ENCODE data around the gene GTF2A1L. TPM values are rescaled to one million over a fixed set of nuclear protein-coding genes. Genes with fewer than 3 reads are reported as not detected.

GTF2A1L gene
- total and polyA plus RNA-seq, 10 of the 15 experiments (the other 5 are each of a cell fraction or from before 2014, with no cell fraction given), result not detected

DNA sequence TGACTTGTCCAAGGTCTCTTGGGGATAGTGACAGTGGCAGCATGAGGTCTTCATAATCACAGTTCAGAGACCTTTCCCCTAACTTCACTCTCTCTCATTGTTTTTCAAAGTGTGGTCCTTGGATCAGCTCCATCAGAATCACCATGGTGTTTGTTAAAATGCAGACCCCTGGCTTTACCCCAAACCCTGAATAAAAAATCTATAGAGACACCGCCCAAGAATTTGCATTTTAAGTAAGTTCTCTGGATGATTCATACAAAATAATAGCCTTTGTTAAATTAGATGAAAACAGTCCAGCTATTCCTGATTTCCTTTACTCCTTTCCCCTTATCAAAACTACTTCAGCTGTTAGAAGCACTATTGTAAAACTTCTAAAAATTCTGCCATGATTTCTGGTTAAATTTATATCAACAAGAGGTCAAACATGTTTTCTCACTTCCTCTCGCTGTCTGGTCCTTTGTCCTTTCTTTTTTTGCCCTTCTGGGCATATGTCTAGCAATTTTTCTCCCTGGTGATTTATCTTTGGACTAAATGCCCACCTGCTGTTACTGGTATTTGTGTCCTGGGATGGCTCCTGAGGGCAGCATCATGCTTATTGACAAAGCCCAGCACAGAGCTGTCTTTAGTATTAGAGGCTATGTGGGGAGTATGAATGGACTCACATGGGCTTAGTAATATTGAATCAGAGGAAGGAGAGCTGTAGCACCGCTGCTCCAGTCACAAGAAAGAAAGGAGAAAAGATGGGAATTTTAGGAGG lies 74.5 kb downstream of the GTF2A1L start:
- FAIRE-seq (no peak), ATAC-seq (no peak), DNase-seq (ENCODE audit: low read depth, low spot score) (no peak)
- RAD21 ChIA-PET (ENCODE audit: unreplicated experiment), result no interaction called here
- 0% methylated on average over 3 of the region's 3 CpGs for WGBS (ENCODE audit: insufficient coverage, insufficient replicate concordance, low lambda C conversion rate, missing lambda C conversion rate)
- intact Hi-C loops (cut with micrococcal nuclease; ENCODE audit: unreplicated experiment) (no loop called here), in situ Hi-C loops (cut with MboI) (no loop called here)
- CTCF ChIA-PET, result no interaction called here
- Histone ChIP-seq H3K4me1 (ENCODE audit: control insufficient read depth, insufficient read depth, low read length) (no peaks in the 10 kb centered on the region), H3K27me3 (replicated peaks in 1 of 2; ENCODE audit: control insufficient read depth in 2 of 2, insufficient read depth in 2 of 2, low read length in 1 of 2) (no peaks in the 10 kb centered on the region; a peak in 1 of 4 replicates), H3K9ac (ENCODE audit: control insufficient read depth, insufficient read depth, low read length) (no peak overlapping the region), H4K20me1 (ENCODE audit: control insufficient read depth, insufficient read depth) (no peaks in the 10 kb centered on the region), H2AFZ (ENCODE audit: control insufficient read depth, low read depth, low read length) (no peak overlapping the region), H3K27ac (ENCODE audit: control insufficient read depth, insufficient read depth) (no peak overlapping the region), H3K79me2 (ENCODE audit: control insufficient read depth, insufficient read depth, low read length) (no peaks in the 10 kb centered on the region), H3K4me3 (no peak overlapping the region), H3K36me3 (ENCODE audit: control insufficient read depth in 2 of 2, insufficient read depth in 2 of 2, low read length in 1 of 2) (no peaks in the 10 kb centered on the region), H3K4me2 (ENCODE audit: control insufficient read depth, insufficient read depth) (no peak overlapping the region), H3K9me3 (replicated peaks; ENCODE audit: control insufficient read depth, insufficient read depth, low read length) (no peaks in the 10 kb centered on the region)
- SMC1A ChIA-PET (ENCODE audit: uncharacterized antibody, unreplicated experiment), result interaction anchor here (0.6 kb wide), 1 partner anchor 29 kb away, joined by 3 read pairs; no protein-coding TSS in a partner anchor
- TF ChIP-seq BRCA1 (IDR thresholded peaks at IDR 0.05; ENCODE audit: low read depth, low read length), result no peak
- TF ChIP-seq CREB1 (IDR thresholded peaks at IDR 0.05; ENCODE audit: low read depth), result no peak
- no peak for TF ChIP-seq BACH1 (IDR thresholded peaks at IDR 0.05; ENCODE audit: borderline replicate concordance)
- POLR2A ChIA-PET, result no interaction called here
- no TSS peak for BruUV-seq (replicated peaks)

DNA sequence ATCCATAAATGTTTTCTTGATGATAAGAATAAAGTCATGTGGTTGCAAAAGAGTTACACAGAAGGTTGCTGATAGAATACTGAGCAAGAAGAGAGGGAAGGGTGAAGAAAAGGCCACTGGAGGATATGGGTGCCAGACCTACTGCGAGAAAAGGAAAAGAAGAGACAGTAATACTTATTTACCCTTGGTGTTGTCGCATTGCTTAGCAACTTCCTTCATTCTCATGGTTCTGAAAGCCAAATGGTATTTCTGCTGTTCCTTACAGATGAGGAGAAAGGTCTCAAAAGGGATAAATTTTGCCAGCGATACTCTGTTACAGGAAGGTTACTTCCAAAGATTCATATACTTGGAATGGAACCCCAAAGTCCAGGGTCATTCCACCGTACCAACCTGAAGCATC lies 75.4 kb downstream of the GTF2A1L start:
- no peak overlapping the region for H3K27ac ChIP-seq (ENCODE audit: control insufficient read depth, insufficient read depth)
- no TSS peak for BruUV-seq (replicated peaks)
- no peaks in the 10 kb centered on the region for H3K9me3 ChIP-seq (replicated peaks; ENCODE audit: control insufficient read depth, insufficient read depth, low read length)
- no peaks in the 10 kb centered on the region for H3K4me1 ChIP-seq (ENCODE audit: control insufficient read depth, insufficient read depth, low read length)
- H3K4me3 ChIP-seq, result no peak overlapping the region
- SMC1A ChIA-PET (ENCODE audit: uncharacterized antibody, unreplicated experiment), result no interaction called here
- RAD21 ChIA-PET (ENCODE audit: unreplicated experiment), result no interaction called here
- intact Hi-C loops (cut with micrococcal nuclease; ENCODE audit: unreplicated experiment), result no loop called here
- POLR2A ChIA-PET, result no interaction called here
- CTCF ChIA-PET, result no interaction called here
- H3K27me3 ChIP-seq (replicated peaks in 1 of 2; ENCODE audit: control insufficient read depth in 2 of 2, insufficient read depth in 2 of 2, low read length in 1 of 2), result no peaks in the 10 kb centered on the region; a peak in 1 of 4 replicates
- TF ChIP-seq BMI1 (IDR thresholded peaks at IDR 0.05; ENCODE audit: borderline replicate concordance) (no peak), MYB (IDR thresholded peaks at IDR 0.05; ENCODE audit: borderline replicate concordance, low read depth, low read length) (no peak)
- FAIRE-seq (no peak), ATAC-seq (no peak), DNase-seq (ENCODE audit: low read depth, low spot score) (no peak)
- H4K20me1 ChIP-seq (ENCODE audit: control insufficient read depth, insufficient read depth), result no peaks in the 10 kb centered on the region
- no peaks in the 10 kb centered on the region for H3K36me3 ChIP-seq (ENCODE audit: control insufficient read depth in 2 of 2, insufficient read depth in 2 of 2, low read length in 1 of 2)
- 28% methylated on average over 3 of the region's 4 CpGs for WGBS (ENCODE audit: insufficient coverage, insufficient replicate concordance, low lambda C conversion rate, missing lambda C conversion rate)
- no peaks in the 10 kb centered on the region for H3K79me2 ChIP-seq (ENCODE audit: control insufficient read depth, insufficient read depth, low read length)
- no peak overlapping the region for H2AFZ ChIP-seq (ENCODE audit: control insufficient read depth, low read depth, low read length)
- H3K9ac ChIP-seq (ENCODE audit: control insufficient read depth, insufficient read depth, low read length), result no peak overlapping the region
- no peak overlapping the region for H3K4me2 ChIP-seq (ENCODE audit: control insufficient read depth, insufficient read depth)
- in situ Hi-C loops (cut with MboI), result no loop called here
